NCI-H2107 (cell line): ENCODE results near the gene TBKBP1.

ENCODE experiments used
- DNase-seq: peaks from one replicate; lab custom pipeline; 2025; lab: John Stamatoyannopoulos, UW

Gene TBKBP1

GRCh38 chr17:47699536-47699840, 5.5 kb downstream of the TBKBP1 start:
- no peak for DNase-seq

DNA sequence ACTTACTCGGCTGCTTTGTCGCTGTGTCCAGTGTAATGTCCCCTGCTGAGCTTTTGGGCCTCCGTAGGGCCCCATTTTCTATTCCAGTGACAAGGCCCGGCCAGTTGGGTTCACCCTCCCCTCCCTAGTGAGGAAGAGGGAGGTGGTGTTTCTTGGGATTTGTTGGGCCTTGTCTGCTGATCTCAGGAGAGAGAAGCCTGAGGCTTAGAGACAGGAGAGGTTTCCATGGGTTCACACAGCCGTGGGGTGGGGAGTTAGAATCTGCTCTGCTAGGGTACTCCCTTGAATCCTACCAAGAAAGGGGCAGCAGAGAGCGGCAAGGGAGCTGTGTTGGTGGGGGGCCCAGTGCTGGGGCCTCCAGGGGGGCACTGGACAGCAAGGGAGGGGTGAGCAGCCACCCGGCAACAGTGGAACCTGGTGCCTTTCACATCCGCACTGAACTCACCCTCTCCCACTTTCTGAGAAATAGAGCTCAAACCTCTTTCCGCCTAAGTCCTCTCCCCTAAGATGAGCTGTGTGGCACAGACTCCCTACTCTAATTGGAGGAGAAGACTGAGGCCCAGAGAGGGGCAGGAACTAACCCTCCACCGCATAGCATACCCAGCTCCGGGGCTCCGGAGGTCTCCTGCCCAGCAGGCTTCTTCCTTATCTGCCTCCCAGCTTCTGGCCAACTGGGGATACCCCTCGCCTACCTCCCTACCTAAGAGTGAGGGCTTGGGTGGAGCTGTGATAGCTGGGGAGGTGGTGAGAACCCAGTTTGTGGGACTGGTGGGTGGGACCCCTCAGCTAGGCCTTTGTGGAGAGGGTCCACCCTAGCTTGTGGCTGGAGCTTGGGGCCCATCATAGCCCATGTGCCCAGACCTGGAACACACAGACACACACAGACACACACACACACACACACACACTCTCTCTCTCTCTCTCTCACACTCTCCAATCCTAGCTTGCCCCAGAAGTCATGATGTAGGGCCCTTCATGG, 6.8 kb downstream of the TBKBP1 start:
- no peak for DNase-seq

DNA sequence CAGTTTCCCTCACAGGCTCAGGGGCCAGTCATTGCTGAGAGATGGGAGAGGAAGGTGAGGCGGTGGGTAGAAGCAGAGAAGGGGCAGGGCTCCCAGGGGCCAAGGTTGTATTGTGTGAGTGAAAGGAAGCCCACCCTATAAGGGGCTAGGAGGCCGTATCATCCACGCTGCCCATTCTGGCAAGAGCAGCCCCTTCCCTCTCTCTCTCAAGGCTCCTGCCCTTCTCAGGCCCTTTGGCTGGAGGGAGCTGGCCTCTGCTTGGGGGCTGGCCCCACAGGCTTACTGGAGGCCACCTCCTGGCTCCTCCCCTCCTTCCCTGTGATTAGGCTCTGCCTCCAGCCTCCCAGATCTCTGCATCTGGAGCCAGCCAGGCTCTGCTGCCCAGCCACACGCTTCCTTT, 7.6 kb downstream of the TBKBP1 start:
- DNase-seq: no peak

- DNase-seq: no peak
These were observed 8.5 kb downstream of the TBKBP1 start for GRCh38 chr17:47702391-47702995.

DNA sequence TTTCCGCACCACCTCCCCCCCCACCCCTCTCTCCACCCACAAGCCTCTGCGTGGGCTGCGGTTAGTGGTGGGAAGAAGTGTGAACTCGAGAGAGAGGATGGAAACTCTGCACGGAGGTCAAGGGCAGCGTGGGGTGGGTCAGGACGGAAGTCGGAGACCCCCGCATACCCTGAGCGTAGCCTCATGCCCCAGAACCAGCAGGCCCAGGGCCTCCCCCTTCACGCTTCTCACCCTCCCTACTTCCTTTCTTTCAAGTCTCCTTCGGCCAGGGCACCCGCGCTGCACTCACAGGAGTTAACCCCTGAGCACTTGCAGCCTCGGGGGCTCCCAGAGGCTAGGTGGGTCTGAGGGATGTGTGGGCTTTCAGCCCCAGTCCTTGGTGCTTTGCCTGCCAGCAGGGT, 9.2 kb downstream of the TBKBP1 start:
- no peak for DNase-seq

DNA sequence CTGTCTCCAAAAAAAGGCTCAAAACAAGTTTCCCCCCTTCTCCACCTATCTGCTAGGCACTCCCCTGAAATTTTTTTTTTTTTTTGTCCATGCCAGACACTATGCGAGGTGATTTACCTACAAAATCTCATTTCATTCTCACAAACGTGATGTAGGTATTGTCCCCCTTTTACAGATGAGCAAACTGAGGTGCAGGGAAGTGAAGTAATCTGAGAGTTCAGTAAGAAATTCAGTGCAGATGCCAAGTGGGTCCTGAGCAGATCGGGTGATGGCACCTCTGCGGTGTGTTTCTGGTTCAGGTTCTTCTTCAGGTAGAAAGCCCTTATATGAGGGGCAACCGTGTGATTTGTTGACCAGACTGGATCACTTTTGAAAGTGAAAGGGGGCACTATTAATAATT, 9.7 kb downstream of the TBKBP1 start:
- no peak for DNase-seq

GRCh38 chr17:47704116-47704515, 10.2 kb downstream of the TBKBP1 start:
- DNase-seq: no peak

DNA sequence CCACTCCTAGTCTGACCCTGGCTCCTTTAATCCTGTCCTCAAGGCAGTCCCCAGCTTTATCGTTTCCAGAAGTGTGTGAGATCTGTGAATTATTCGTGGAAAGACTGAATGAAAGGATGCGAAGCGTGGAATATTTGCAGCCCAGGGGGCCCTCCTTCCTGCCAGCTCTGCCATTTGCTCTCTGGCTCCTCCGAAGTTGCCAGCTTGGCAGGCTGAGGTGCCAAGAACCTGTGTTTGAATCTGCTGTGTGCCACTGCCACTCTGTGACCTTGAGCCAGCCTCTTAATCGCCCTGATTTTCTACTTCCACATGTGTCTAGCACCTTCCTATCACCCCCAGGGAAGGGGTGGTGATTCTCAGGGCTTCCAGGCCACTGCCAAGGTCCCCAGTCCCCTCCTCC, 10.8 kb downstream of the TBKBP1 start:
- DNase-seq: no peak

DNA sequence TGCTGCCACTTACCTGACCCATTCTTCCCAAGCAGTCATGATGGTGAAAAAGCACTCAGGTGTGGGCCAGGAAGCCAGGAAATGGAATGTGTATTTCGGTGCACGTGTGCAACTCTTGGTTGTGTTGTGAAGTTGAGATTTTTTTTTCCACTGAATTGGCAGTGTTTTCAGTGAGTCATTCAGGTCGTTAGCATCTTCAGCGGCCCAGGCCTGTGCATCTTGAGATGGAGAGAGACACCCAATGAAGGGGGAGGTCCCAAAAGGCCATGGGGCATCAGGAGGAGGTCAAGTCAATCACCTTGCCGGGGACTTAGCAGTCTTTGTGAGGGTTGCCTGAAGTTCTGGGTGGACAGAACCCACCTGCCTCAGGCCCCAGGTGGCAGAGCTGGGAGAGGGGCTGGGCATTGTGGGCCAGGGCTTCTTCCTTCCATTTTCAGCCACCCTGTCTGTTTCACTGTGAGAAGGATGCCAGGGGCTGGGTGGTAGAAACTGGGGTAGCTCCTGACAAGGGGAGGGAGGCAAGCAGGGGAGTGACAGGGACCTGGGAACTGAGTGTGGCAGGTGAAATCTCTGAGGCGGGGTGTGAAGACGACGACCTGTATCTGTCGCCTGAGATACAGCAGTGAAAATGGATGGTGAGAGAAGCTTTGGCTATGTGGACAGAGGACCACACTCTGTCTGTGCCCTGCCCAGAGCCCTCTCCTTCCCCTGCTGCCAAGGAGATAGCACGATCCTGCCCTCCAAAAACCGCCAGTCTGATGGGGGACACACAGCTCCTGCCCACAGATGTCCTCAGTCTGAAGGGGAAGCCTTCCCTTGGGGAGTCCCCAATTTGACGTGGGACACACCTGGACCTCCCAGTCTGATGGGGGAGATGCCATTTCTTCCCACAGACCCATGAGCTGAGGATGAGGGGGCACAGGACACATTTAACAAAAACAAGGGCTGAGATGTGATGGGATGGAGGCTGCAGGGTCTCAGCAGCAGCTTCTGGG, 11.9 kb downstream of the TBKBP1 start:
- DNase-seq: no peak

GRCh38 chr17:47707056-47707804, 13.3 kb downstream of the TBKBP1 start:
- no peak for DNase-seq

GRCh38 chr17:47707884-47708283, 13.9 kb downstream of the TBKBP1 start:
- DNase-seq: no peak

DNA sequence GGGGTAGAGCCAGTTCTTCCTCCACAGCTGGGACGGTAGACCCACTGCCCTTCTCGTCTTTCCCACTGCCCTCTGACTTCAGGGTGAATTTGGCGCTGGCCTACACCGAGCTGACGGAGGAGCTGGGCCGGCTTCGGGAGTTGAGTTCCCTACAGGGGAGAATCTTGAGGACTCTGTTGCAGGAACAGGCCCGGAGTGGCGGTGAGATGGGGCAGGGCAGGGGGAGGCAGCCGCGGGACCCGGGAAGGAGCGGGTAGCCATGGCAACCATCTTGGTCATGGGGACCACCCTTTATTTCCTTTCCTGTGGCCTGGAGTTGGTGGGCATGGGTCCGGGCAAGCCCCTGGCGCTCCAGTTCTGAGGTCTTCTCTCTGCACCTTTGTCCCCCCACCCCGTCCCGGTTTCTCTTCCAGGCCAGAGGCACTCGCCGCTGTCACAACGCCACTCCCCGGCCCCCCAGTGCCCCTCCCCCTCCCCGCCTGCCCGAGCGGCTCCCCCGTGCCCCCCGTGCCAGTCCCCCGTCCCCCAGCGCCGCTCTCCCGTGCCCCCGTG, 14.4 kb downstream of the TBKBP1 start:
- DNase-seq: no peak

DNA sequence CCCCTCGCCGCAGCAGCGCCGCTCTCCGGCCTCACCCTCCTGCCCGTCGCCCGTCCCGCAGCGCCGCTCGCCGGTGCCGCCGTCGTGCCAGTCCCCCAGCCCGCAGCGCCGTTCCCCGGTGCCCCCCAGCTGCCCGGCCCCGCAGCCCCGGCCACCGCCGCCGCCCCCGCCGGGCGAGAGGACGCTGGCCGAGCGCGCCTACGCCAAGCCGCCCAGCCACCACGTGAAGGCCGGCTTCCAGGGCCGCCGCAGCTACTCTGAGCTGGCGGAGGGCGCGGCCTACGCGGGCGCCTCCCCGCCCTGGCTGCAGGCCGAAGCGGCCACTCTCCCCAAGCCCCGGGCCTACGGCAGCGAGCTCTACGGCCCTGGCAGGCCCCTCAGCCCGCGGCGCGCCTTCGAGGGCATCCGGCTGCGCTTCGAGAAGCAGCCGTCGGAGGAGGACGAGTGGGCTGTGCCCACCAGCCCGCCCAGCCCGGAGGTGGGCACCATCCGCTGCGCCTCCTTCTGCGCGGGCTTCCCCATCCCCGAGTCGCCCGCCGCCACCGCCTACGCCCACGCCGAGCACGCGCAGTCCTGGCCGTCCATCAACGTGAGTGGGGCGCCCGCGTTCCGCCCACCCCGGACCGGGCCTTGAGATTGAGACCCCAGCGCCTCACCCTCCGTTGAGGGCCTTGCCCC, 15.0 kb downstream of the TBKBP1 start:
- DNase-seq: no peak

DNA sequence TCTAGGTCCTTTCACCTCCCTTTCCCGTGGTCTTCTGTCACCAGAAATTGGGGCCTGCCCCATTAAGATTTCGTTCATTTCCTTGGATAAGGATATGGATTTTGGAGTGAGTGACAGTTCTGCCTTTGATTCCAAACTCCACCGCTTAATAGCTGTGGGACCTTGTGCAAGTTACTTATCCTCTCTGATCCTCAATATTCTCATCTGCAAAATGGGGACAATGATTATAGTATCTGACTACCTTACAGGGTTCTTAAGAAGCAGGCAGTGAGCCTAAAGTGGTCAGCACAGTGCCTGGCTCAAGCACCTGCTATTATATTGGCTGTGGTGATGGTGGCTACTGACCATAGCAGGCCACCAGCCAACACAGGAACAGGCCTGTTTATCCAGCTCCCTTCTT, 15.6 kb downstream of the TBKBP1 start:
- no peak for DNase-seq

- DNase-seq: no peak
These were observed 17.6 kb downstream of the TBKBP1 start for GRCh38 chr17:47711366-47712099.

DNA sequence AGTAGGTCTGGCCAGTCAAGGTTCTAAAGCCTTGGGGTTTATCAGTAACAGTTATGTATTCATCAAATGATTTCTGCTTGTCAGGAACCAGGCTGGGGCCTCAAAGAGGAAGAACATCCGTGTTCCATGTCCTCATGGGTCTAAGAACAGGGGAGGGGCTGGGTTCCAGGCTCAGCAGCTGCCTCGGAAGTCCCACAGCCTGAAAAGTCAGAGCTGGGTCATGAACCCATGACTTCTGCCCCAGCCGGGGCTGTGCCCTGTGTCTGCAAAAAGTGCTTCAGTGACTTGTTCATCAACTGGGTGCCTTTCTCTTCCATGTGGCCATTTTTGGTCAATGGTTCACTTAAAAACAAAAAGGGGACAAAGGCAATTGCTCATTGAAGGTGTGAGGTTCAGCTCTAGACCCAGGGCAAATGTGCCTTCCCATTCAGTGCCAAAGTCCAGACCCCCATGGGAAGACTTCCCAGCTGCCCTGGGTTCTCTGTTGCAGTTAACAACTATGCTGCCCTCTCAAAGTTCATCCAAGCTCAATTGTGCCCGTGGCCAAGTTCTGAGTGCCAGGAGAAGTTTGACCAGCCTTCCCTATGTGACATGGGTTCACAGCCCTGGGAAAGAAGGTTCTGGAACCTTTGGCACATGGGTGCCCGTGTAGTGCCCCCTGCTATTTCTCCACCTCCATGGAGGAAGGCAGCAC, 18.5 kb downstream of the TBKBP1 start:
- DNase-seq: no peak

GRCh38 chr17:47713980-47714700, 20.2 kb downstream of the TBKBP1 start:
- no peak for DNase-seq

DNA sequence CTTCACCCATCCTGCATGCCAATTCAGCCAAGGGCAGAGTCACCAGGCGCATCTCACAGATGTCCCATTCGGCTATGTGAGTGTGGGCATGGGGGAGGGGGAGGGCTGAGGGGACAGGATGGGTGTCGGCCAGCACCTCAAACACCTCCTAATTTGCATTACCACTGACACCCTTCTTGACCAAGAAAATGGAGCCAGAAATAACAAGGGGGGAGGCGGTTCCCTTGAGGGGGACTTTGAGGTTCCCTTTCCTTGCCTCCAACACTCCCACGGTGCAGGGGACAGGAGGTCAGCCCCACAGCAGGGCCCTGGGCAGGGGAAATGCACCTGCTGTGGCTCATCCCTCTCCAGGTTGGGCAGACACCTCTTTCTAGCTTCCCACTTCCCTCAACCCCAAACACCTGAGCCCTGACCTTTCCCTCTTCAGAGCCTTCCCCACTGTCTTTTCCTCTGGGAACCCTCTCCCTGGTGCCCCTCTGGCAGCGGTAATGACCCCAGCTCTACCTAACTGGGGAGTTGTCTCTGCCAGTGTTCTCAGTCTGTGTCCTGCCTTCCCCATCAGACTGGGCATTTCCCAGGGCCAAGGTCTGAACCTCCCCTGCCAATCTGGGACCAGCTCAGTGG, 20.9 kb downstream of the TBKBP1 start:
- DNase-seq: no peak
